Activated naive CD8-positive, alpha-beta T cell treated with anti-CD3 and anti-CD28 coated beads, Interleukin-2, amount 50 U/mL, for 16 hours (primary cell): ENCODE data around the gene EPO.
"Not testable (repeated sequence)": the region's sequence is repeated elsewhere in the genome, so short reads cannot be mapped to it uniquely, and the experiment has no call there.

Experiments used
- DNase-seq: peaks from one replicate; pipeline ENCODE4 v3.0.0-alpha.2; 2020; ENCODE audit warnings: low read depth, low spot score

Gene EPO

DNA sequence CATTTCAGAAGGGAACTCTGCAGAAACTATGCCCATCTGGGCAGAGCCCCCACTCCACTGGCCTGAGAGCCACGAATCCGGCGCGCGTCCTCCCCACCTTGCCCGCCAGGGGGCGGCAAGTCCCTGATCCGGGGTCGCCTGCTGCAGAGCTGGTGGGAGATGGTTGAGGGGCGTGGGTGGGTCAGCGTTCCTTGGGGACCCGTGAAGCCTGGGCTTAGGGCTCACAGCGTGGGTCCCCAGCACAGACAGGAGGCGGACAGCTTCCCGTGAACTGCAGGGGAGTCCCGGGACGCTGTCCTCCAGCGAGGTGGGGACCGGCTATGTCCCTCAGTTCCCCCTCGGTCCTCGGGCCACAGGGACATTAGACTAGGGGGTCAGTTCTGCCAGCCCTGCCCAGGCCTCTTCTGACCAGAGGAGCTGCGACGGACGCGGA is 14.9 kb upstream of the EPO start:
- DNase-seq, result peak; percentile 64

GRCh38 chr7:100705753-100706671 is 14.3 kb upstream of the EPO start, which contains the start of gene POP7:
POP7 (plus strand) TSS chr7:100706121; CDS start chr7:100706831, 710 bp downstream.
- peak; percentile 97 for DNase-seq

DNA sequence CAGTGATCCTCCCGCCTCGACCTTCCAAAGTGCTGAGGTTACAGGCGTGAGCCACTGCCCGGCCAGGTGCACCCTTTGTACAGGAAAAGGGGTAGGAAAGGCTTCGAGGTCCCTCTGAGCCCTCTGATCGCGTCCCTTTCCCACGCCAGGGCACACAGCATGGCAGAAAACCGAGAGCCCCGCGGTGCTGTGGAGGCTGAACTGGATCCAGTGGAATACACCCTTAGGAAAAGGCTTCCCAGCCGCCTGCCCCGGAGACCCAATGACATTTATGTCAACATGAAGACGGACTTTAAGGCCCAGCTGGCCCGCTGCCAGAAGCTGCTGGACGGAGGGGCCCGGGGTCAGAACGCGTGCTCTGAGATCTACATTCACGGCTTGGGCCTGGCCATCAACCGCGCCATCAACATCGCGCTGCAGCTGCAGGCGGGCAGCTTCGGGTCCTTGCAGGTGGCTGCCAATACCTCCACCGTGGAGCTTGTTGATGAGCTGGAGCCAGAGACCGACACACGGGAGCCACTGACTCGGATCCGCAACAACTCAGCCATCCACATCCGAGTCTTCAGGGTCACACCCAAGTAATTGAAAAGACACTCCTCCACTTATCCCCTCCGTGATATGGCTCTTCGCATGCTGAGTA is 13.5 kb upstream of the EPO start:
- no peak for DNase-seq

DNA sequence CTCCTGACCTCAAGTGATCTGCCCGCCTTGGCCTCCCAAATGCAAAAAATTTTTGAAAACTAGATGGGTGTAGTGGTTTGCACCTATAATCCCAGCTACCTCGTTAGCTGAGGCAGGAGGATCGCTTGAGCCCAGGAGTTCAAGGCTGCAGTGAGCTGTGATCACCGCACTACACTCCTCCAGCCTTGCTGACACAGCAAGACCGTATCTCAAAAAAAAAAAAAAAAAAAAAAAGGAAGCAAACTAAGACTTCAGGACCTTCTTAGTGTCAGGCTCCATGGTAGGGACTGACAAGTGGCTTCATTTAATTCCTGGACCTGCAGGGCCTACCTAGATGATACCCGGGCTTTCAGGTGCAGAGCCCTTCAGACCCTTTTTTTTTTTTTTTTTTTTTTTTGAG is 11.9 kb upstream of the EPO start:
- no peak for DNase-seq

DNA sequence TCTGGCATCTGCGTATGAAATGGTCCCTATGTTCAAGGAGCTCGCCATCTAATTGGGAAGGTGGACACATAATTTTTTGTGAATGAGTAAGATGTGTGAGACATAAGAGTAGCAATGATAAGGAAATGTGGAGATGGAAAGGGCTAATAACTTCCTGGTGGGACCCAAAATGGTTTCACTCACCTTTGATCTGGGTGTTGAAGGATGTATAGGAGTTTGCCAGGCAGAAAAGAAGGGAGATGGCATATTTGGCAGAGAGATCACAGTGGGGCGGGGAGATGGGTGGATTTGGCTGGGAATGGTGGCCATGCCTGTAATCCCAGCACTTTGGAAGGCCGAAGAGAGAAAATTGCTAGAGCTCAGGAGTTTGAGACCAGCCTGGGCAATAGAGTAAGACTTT is 9.8 kb upstream of the EPO start:
- DNase-seq, result no peak

- DNase-seq, result no peak
Observed at GRCh38 chr7:100711369-100711768, 8.9 kb upstream of the EPO start.

DNA sequence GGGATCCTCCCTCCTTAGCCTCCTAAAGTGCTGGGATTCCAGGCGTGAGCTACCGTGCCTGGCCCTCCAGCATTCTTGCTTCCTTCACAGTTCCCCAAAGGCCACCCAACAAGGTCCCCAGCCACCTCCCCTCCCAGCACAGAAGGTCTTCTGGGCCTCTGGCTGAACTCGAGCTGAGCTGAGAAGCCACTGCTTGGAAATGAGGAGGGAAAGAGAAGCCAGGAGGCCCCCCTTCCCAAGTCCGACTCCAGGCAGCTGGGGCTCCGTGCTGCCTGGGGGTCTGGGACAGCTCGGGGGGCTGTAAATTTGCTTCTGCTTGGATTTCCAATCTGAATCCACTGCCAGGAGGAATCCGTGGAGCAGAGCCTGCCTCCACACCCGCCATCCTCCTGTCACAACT is 5.5 kb upstream of the EPO start:
- no peak for DNase-seq

GRCh38 chr7:100717073-100717472 is 3.2 kb upstream of the EPO start:
- not testable (repeated sequence) for DNase-seq

GRCh38 chr7:100719523-100720278 is 567 bp upstream of the EPO start:
- DNase-seq, result no peak

- DNase-seq, result no peak
Observed at GRCh38 chr7:100720671-100721504, 620 bp downstream of the EPO start.

GRCh38 chr7:100721505-100721812 is 1.2 kb downstream of the EPO start:
- DNase-seq, result no peak

DNA sequence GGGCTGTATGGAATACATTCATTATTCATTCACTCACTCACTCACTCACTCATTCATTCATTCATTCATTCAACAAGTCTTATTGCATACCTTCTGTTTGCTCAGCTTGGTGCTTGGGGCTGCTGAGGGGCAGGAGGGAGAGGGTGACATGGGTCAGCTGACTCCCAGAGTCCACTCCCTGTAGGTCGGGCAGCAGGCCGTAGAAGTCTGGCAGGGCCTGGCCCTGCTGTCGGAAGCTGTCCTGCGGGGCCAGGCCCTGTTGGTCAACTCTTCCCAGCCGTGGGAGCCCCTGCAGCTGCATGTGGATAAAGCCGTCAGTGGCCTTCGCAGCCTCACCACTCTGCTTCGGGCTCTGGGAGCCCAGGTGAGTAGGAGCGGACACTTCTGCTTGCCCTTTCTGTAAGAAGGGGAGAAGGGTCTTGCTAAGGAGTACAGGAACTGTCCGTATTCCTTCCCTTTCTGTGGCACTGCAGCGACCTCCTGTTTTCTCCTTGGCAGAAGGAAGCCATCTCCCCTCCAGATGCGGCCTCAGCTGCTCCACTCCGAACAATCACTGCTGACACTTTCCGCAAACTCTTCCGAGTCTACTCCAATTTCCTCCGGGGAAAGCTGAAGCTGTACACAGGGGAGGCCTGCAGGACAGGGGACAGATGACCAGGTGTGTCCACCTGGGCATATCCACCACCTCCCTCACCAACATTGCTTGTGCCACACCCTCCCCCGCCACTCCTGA is 2.4 kb downstream of the EPO start:
- no peak for DNase-seq

GRCh38 chr7:100723732-100724275 is 3.5 kb downstream of the EPO start:
- DNase-seq, result no peak

GRCh38 chr7:100724364-100724763 is 4.1 kb downstream of the EPO start:
- not testable (repeated sequence) for DNase-seq

GRCh38 chr7:100726996-100727761 is 6.9 kb downstream of the EPO start:
- DNase-seq, result no peak

GRCh38 chr7:100728196-100728595 is 7.9 kb downstream of the EPO start:
- DNase-seq, result no peak

DNA sequence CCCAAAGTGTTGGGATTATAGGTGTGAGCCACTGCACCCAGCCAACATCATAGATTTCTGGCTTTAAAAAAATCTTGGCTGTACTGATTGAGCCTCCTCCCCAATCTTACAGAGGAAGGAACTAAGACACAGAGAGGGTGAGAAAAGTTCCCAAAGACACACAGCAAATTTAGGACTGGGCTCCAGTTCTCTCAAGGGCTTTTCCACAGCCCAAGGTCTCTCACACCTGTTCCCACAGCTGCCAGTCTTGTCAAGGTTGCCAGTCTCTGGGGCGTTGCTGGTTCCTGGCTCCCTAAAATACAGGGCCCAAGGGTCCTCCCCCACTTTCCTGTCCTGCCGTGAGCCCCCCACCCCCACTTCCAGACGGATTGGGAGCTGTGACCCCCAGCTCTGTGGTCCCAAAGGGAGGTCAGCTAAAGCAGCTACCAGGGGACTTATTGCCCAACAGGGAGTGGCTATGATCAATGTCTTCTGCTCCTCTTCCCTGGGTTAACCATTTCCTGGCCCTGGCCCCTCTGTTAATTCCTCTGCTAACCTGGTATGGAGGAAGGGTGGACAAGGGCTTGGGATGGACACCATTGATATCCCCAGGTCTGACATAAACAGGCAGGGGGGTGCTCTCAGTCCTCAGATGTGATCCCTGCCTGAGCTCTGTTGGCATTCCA is 10.0 kb downstream of the EPO start:
- no peak for DNase-seq

DNA sequence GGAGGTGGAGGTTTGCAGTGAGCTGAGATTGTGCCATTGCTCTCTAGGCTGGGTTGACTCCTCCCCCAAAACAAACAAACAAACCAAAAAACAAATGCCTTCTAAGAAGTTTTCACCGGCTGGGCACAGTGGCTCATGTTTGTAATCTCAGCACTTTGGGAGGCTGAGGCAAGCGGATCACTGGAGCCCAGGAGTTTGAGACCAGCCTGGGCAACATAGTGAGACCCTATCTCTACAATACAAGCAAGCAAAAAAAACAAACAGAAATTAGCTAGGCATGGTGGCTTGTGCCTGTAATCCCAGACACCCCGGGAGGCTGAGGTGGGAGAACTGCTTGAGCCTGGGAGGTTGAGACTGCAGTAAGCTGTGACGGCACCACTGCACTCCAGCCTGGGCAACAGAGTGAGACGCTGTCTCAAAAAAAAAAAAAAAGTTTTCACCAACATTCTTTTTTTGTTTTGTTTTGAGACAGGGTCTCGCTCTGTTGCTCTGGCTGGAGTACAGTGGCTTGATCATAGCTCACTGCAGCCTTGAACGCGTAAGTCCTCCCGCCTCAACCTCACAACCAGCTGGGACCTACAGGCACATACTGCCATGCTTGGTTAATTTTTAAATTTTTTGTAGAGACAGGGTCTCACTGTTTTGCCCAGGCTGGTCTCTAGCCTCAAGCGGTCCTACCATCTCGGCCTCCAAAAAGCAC is 11.8 kb downstream of the EPO start:
- DNase-seq, result no peak

DNA sequence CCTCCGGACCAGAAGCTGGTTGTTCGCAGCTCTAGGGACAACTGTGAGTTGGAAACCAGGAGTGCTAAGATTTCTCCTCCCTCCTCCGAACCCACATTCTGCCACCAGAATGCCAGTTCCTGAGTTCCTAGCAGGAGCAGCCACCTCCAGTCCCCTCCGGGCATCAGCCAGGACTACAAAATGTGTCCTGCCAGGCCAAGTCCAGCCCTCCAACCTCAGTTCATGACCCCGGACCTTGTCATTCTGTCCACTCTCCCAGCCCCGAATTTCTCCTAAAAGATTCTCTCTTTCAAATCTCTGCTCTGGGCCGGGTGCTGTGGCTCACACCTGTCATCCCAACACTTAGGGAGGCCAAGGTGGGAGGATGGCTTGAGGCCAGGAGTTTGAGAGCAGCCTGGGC is 15.5 kb downstream of the EPO start:
- no peak for DNase-seq
